Measurements from ENCODE around the gene INSIG2. TPM values are rescaled to one million over a fixed set of nuclear protein-coding genes. Genes with fewer than 3 reads are reported as not detected.

INSIG2 gene
- total and polyA plus RNA-seq, 2 experiments from 2014 or later = 8.1 to 15.1 TPM

- Mint-ChIP-seq H3K27me3 (ENCODE audit: insufficient read depth, low read depth, poor library complexity) (no peaks in the 10 kb centered on the region), H3K36me3 (ENCODE audit: low read depth) (no peaks in the 10 kb centered on the region), H3K9me3 (no peaks in the 10 kb centered on the region; the same call in 2 of the 3 replicates), H3K27ac (no peak overlapping the region), H3K4me3 (no peak overlapping the region), H3K4me1 (peaks cover 11% of the 10 kb centered on the region; the same call in 1 of the 3 replicates)
- Histone ChIP-seq H3K4me3 (no peak overlapping the region), H4K20me1 (replicated peaks; ENCODE audit: insufficient read depth) (no peaks in the 10 kb centered on the region; the same call in 1 of the 2 replicates), H3K27ac (ENCODE audit: low read depth) (no peak overlapping the region), H3K4me2 (no peak overlapping the region), H3F3A (replicated peaks; ENCODE audit: low read depth) (no peaks in the 10 kb centered on the region), H3K36me3 (ENCODE audit: insufficient read depth) (no peaks in the 10 kb centered on the region), H2AFZ (no peak overlapping the region), H3K79me2 (replicated peaks; ENCODE audit: insufficient read depth) (no peaks in the 10 kb centered on the region), H3K9me2 (ENCODE audit: insufficient read depth) (peaks cover 5% of the 10 kb centered on the region; the same call in 1 of the 2 replicates), H3K27me3 (ENCODE audit: insufficient read depth) (no peaks in the 10 kb centered on the region), H3K4me1 (ENCODE audit: insufficient read depth) (0 out of 2 replicates have a peak, but pooled peaks cover 7% of the 10 kb centered on the region)
- no peak for ATAC-seq
- no peak for DNase-seq (ENCODE audit: low spot score)
- TF ChIP-seq CTCF (conservative IDR thresholded peaks at IDR 0.05; ENCODE audit: low read depth in 2 of 2) = no peak
- no peak for TF ChIP-seq STAT1 (IDR thresholded peaks at IDR 0.05; ENCODE audit: unreplicated experiment)
- no peak for TF ChIP-seq EZH2phosphoT487 (IDR thresholded peaks at IDR 0.05; ENCODE audit: unreplicated experiment)
- no peak for TF ChIP-seq CREB1 (CRISPR knock-in tag; IDR thresholded peaks at IDR 0.05; ENCODE audit: low read depth)
- TF ChIP-seq ETS1 (IDR thresholded peaks at IDR 0.05) = no peak
- TF ChIP-seq ZNF331 (CRISPR knock-in tag; IDR thresholded peaks at IDR 0.05; ENCODE audit: low read depth) = no peak
- TF ChIP-seq ZNF114 (CRISPR knock-in tag; IDR thresholded peaks at IDR 0.05) = no peak
- TF ChIP-seq, protein P1, sequence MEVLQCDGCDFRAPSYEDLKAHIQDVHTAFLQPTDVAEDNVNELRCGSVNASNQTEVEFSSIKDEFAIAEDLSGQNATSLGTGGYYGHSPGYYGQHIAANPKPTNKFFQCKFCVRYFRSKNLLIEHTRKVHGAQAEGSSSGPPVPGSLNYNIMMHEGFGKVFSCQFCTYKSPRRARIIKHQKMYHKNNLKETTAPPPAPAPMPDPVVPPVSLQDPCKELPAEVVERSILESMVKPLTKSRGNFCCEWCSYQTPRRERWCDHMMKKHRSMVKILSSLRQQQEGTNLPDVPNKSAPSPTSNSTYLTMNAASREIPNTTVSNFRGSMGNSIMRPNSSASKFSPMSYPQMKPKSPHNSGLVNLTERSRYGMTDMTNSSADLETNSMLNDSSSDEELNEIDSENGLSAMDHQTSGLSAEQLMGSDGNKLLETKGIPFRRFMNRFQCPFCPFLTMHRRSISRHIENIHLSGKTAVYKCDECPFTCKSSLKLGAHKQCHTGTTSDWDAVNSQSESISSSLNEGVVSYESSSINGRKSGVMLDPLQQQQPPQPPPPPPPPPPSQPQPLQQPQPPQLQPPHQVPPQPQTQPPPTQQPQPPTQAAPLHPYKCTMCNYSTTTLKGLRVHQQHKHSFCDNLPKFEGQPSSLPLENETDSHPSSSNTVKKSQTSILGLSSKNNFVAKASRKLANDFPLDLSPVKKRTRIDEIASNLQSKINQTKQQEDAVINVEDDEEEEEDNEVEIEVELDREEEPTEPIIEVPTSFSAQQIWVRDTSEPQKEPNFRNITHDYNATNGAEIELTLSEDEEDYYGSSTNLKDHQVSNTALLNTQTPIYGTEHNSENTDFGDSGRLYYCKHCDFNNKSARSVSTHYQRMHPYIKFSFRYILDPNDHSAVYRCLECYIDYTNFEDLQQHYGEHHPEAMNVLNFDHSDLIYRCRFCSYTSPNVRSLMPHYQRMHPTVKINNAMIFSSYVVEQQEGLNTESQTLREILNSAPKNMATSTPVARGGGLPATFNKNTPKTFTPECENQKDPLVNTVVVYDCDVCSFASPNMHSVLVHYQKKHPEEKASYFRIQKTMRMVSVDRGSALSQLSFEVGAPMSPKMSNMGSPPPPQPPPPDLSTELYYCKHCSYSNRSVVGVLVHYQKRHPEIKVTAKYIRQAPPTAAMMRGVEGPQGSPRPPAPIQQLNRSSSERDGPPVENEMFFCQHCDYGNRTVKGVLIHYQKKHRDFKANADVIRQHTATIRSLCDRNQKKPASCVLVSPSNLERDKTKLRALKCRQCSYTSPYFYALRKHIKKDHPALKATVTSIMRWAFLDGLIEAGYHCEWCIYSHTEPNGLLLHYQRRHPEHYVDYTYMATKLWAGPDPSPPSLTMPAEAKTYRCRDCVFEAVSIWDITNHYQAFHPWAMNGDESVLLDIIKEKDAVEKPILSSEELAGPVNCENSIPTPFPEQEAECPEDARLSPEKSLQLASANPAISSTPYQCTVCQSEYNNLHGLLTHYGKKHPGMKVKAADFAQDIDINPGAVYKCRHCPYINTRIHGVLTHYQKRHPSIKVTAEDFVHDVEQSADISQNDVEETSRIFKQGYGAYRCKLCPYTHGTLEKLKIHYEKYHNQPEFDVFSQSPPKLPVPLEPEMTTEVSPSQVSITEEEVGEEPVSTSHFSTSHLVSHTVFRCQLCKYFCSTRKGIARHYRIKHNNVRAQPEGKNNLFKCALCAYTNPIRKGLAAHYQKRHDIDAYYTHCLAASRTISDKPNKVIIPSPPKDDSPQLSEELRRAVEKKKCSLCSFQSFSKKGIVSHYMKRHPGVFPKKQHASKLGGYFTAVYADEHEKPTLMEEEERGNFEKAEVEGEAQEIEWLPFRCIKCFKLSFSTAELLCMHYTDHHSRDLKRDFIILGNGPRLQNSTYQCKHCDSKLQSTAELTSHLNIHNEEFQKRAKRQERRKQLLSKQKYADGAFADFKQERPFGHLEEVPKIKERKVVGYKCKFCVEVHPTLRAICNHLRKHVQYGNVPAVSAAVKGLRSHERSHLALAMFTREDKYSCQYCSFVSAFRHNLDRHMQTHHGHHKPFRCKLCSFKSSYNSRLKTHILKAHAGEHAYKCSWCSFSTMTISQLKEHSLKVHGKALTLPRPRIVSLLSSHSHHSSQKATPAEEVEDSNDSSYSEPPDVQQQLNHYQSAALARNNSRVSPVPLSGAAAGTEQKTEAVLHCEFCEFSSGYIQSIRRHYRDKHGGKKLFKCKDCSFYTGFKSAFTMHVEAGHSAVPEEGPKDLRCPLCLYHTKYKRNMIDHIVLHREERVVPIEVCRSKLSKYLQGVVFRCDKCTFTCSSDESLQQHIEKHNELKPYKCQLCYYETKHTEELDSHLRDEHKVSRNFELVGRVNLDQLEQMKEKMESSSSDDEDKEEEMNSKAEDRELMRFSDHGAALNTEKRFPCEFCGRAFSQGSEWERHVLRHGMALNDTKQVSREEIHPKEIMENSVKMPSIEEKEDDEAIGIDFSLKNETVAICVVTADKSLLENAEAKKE (CRISPR knock-in tag; IDR thresholded peaks at IDR 0.05) = no peak
- TF ChIP-seq, protein P2, sequence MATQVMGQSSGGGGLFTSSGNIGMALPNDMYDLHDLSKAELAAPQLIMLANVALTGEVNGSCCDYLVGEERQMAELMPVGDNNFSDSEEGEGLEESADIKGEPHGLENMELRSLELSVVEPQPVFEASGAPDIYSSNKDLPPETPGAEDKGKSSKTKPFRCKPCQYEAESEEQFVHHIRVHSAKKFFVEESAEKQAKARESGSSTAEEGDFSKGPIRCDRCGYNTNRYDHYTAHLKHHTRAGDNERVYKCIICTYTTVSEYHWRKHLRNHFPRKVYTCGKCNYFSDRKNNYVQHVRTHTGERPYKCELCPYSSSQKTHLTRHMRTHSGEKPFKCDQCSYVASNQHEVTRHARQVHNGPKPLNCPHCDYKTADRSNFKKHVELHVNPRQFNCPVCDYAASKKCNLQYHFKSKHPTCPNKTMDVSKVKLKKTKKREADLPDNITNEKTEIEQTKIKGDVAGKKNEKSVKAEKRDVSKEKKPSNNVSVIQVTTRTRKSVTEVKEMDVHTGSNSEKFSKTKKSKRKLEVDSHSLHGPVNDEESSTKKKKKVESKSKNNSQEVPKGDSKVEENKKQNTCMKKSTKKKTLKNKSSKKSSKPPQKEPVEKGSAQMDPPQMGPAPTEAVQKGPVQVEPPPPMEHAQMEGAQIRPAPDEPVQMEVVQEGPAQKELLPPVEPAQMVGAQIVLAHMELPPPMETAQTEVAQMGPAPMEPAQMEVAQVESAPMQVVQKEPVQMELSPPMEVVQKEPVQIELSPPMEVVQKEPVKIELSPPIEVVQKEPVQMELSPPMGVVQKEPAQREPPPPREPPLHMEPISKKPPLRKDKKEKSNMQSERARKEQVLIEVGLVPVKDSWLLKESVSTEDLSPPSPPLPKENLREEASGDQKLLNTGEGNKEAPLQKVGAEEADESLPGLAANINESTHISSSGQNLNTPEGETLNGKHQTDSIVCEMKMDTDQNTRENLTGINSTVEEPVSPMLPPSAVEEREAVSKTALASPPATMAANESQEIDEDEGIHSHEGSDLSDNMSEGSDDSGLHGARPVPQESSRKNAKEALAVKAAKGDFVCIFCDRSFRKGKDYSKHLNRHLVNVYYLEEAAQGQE (IDR thresholded peaks at IDR 0.05; ENCODE audit: unreplicated experiment) = no peak
- TF ChIP-seq JUNB (IDR thresholded peaks at IDR 0.05; ENCODE audit: unreplicated experiment) = no peak
- no peak for TF ChIP-seq POLR2AphosphoS5 (IDR thresholded peaks at IDR 0.05; ENCODE audit: low read depth)
- no peak for TF ChIP-seq EZH2 (IDR thresholded peaks at IDR 0.05; ENCODE audit: low read depth, unreplicated experiment)
- no peak for TF ChIP-seq NANOG (IDR thresholded peaks at IDR 0.05; ENCODE audit: borderline replicate concordance)
Measured at GRCh38 chr2:118124288-118124891, 36.1 kb downstream of the INSIG2 start.

All from GM23338 (cell line).